Stimulated activated memory B cell treated with anti-CD40 and anti-IgM and Interleukin-4, amounts not matched to agents 10 μg/mL and 1 μg/mL and 100 μg/mL, for 72 hours (primary cell): Measurements from ENCODE around the gene SIGLEC1.

Source experiments
- ATAC-seq: fragments of 150-1000 bp; cut with Tn5 transposase; 2 replicates; pipeline ENCODE4 v1.10.0; 2021
- H3K27ac Mint-ChIP-seq: one replicate; pipeline ENCODE4 v1.8.0; 2022; ENCODE audit warnings: mild to moderate bottlenecking, mixed read lengths
- H3K27me3 Mint-ChIP-seq: one replicate; pipeline ENCODE4 v1.8.0; 2022; ENCODE audit warnings: mixed read lengths
- H3K36me3 Mint-ChIP-seq: one replicate; pipeline ENCODE4 v1.8.0; 2022; ENCODE audit warnings: mixed read lengths
- H3K4me1 Mint-ChIP-seq: one replicate; pipeline ENCODE4 v1.8.0; 2022; ENCODE audit warnings: mixed read lengths
- H3K4me3 Mint-ChIP-seq: one replicate; pipeline ENCODE4 v1.8.0; 2022; ENCODE audit warnings: mild to moderate bottlenecking, moderate library complexity, mixed read lengths
- H3K9me3 Mint-ChIP-seq: one replicate; pipeline ENCODE4 v1.8.0; 2022; ENCODE audit warnings: mixed read lengths

Gene SIGLEC1

GRCh38 chr20:3721912-3722311 is 9.5 kb upstream of the SIGLEC1 start:
- peaks cover 81% of the 10 kb centered on the region for H3K27me3 Mint-ChIP-seq
- ATAC-seq = no peak
- H3K27ac Mint-ChIP-seq = no peak overlapping the region
- H3K4me3 Mint-ChIP-seq = no peak overlapping the region
- H3K9me3 Mint-ChIP-seq = peaks cover 3% of the 10 kb centered on the region
- H3K4me1 Mint-ChIP-seq = no peaks in the 10 kb centered on the region
- H3K36me3 Mint-ChIP-seq = no peaks in the 10 kb centered on the region

DNA sequence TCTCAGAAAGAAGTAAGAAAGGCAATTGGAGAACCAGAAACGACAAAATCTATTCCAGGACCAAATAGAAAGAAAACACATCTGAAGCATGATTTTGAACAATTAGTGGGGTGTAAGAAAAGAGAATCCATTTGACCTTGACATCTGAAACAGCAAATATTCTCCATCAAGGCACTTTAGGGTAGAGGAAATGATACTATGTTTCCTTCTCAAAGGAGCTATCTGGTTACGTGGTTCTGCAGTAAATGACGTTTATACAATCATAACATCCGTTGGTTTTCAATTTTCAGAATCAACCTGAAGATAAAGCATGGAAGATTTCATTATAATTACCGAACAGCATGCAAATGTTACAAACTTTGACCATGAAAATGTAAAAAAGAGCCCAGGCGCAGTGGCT is 8.2 kb upstream of the SIGLEC1 start:
- no peak overlapping the region for H3K4me3 Mint-ChIP-seq
- no peaks in the 10 kb centered on the region for H3K4me1 Mint-ChIP-seq
- H3K27me3 Mint-ChIP-seq = peaks cover 84% of the 10 kb centered on the region
- no peaks in the 10 kb centered on the region for H3K36me3 Mint-ChIP-seq
- peaks cover 3% of the 10 kb centered on the region for H3K9me3 Mint-ChIP-seq
- ATAC-seq = no peak
- no peak overlapping the region for H3K27ac Mint-ChIP-seq

DNA sequence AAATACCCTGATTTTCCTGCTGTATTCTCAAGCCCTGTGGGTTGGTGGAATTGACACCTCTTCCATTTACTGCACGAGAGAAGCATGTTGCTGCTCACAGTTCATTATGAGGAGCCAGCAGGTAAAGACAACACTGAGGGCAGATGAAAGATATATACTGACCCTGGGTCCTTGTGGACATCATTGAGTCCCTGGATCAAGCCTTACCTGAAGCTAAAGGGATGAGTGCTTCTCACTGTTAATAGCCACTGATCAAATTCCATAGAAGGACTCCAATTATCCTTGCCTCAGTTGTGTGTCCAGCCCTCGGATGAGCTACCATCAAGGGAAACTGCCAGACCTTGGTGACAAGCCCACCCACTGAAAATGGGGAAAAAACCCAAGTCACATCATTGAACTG is 7.7 kb upstream of the SIGLEC1 start:
- no peak overlapping the region for H3K4me3 Mint-ChIP-seq
- ATAC-seq = no peak
- no peaks in the 10 kb centered on the region for H3K36me3 Mint-ChIP-seq
- no peak overlapping the region for H3K27ac Mint-ChIP-seq
- peaks cover 3% of the 10 kb centered on the region for H3K9me3 Mint-ChIP-seq
- no peaks in the 10 kb centered on the region for H3K4me1 Mint-ChIP-seq
- H3K27me3 Mint-ChIP-seq = peaks cover 84% of the 10 kb centered on the region

- Mint-ChIP-seq H3K9me3 (no peaks in the 10 kb centered on the region), H3K4me1 (no peaks in the 10 kb centered on the region), H3K27ac (no peak overlapping the region), H3K4me3 (no peak overlapping the region), H3K36me3 (no peaks in the 10 kb centered on the region), H3K27me3 (peaks cover 74% of the 10 kb centered on the region)
- ATAC-seq = no peak
These were observed 6.6 kb upstream of the SIGLEC1 start for GRCh38 chr20:3719046-3719445.

DNA sequence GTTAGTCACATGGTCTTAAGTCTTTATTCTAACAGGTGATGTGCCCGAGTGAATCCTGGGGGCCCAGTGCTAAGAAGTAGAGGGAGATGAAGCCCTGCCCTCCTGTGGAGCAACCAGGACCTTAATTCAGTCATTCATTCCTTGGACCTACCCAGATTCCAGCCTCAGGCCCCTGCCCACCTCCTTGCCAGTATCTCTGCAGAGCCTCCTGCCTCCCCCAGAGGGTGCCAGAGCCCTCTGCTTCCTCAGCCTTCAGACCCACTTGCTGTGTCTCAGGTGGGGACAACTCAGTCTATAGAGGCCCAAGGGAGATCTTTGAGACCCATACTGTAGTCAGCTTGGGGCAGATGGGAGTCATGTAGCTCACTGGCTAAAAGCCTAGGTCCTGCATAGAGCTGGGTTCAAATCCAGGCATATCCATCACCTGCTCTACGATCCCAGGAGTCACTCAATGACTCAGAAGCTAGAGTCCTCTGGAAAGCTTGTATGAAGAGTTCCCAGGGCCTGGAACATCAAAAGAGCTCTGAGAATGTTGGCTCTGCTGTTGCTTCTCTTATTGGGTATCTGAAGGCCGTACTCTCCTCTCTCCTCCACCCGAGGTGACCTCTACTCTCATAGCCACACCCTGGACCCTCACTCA is 3.9 kb upstream of the SIGLEC1 start:
- H3K4me1 Mint-ChIP-seq = peaks cover 8% of the 10 kb centered on the region
- H3K36me3 Mint-ChIP-seq = no peaks in the 10 kb centered on the region
- H3K4me3 Mint-ChIP-seq = no peak overlapping the region
- no peaks in the 10 kb centered on the region for H3K9me3 Mint-ChIP-seq
- H3K27ac Mint-ChIP-seq = no peak overlapping the region
- peaks cover 69% of the 10 kb centered on the region for H3K27me3 Mint-ChIP-seq
- ATAC-seq = peak; percentile 54

GRCh38 chr20:3714092-3714491 is 1.7 kb upstream of the SIGLEC1 start:
- Mint-ChIP-seq H3K4me1 (peaks cover 18% of the 10 kb centered on the region), H3K4me3 (no peak overlapping the region), H3K9me3 (no peaks in the 10 kb centered on the region), H3K36me3 (no peaks in the 10 kb centered on the region), H3K27ac (no peak overlapping the region), H3K27me3 (peaks cover 51% of the 10 kb centered on the region)
- no peak for ATAC-seq

GRCh38 chr20:3711484-3711941 is 887 bp downstream of the SIGLEC1 start:
- no peak for ATAC-seq
- H3K9me3 Mint-ChIP-seq = no peaks in the 10 kb centered on the region
- H3K36me3 Mint-ChIP-seq = no peaks in the 10 kb centered on the region
- no peak overlapping the region for H3K27ac Mint-ChIP-seq
- peaks cover 27% of the 10 kb centered on the region for H3K27me3 Mint-ChIP-seq
- H3K4me1 Mint-ChIP-seq = peaks cover 18% of the 10 kb centered on the region
- no peak overlapping the region for H3K4me3 Mint-ChIP-seq

DNA sequence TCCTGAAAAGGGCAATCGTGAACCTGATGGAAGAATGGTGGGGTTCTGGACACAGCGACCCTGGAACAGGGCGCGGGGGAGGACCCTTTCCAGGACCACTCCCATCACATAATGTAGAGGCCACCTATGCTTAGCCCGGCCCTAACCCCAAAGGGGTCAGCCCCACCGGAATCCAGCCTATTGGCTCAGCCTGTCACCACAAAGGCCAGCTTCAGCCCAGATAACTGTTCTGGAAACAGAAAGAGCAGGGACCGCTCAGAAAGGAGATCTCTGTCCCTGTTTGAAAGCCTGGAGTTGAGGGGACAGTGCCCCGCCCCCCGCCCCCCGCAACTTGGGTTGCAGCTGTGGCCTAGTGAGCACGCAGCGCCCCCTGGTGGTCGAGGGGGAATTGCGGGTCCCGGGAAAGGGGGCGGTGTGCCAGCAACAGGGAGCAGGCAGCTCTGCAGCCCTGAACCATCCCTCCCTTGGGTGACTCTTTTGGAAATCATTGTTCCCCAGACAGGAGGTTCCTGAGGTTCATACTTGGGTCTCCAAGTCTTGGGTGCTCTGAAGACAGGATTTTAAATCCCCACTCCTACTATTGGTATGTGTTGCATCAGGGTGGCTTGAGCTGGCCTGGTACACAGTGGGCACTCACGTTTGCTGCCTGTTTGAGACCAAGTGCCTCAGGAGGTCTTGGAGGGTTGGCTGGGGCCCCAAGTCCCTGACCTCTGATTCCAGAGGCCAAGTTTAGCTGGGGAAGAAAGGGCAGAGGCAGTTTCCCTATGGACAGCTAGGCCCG is 1.5 kb downstream of the SIGLEC1 start:
- no peaks in the 10 kb centered on the region for H3K36me3 Mint-ChIP-seq
- H3K9me3 Mint-ChIP-seq = no peaks in the 10 kb centered on the region
- H3K27ac Mint-ChIP-seq = no peak overlapping the region

GRCh38 chr20:3710011-3710466 is 2.4 kb downstream of the SIGLEC1 start:
- ATAC-seq = peak; percentile 28
- Mint-ChIP-seq H3K4me1 (peaks cover 18% of the 10 kb centered on the region), H3K36me3 (no peaks in the 10 kb centered on the region)

More for the DNA sequence above, 1.5 kb downstream of the SIGLEC1 start:
- peak; percentile 25 for ATAC-seq
- H3K27me3 Mint-ChIP-seq = peaks cover 28% of the 10 kb centered on the region
- no peak overlapping the region for H3K4me3 Mint-ChIP-seq
- H3K4me1 Mint-ChIP-seq = peaks cover 18% of the 10 kb centered on the region

DNA sequence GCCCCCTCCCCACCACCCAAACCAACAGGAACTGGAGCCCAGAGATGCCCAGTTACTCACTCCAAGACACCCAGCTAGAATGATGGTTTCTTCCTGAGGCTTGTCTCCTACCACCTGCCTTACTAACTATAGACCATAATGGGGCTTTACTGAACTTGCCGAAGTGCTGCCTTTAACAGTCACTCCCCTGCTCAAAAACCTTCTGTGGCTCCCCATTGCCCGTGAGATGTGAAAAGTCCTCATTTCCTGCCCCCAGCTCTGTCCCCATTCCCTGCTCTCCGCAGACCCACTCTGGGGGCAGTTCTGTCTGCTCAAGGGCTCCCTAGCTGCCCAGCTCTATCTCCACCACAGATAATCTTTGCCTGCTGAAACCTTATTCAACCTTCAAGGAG is 4.9 kb downstream of the SIGLEC1 start:
- no peak for ATAC-seq
- Mint-ChIP-seq H3K27me3 (peaks cover 46% of the 10 kb centered on the region), H3K4me1 (peaks cover 18% of the 10 kb centered on the region), H3K36me3 (no peaks in the 10 kb centered on the region), H3K9me3 (no peaks in the 10 kb centered on the region), H3K4me3 (no peak overlapping the region), H3K27ac (no peak overlapping the region)

More at GRCh38 chr20:3710011-3710466, 2.4 kb downstream of the SIGLEC1 start:
- no peaks in the 10 kb centered on the region for H3K9me3 Mint-ChIP-seq
- no peak overlapping the region for H3K27ac Mint-ChIP-seq
- H3K4me3 Mint-ChIP-seq = no peak overlapping the region
- peaks cover 37% of the 10 kb centered on the region for H3K27me3 Mint-ChIP-seq

GRCh38 chr20:3706774-3707507 is 5.5 kb downstream of the SIGLEC1 start:
- H3K9me3 Mint-ChIP-seq = no peaks in the 10 kb centered on the region
- peaks cover 41% of the 10 kb centered on the region for H3K27me3 Mint-ChIP-seq
- H3K36me3 Mint-ChIP-seq = no peaks in the 10 kb centered on the region
- H3K27ac Mint-ChIP-seq = no peak overlapping the region
- no peak overlapping the region for H3K4me3 Mint-ChIP-seq
- peaks cover 17% of the 10 kb centered on the region for H3K4me1 Mint-ChIP-seq
- ATAC-seq = no peak

- Mint-ChIP-seq H3K9me3 (no peaks in the 10 kb centered on the region), H3K4me3 (no peak overlapping the region), H3K27me3 (peaks cover 33% of the 10 kb centered on the region), H3K36me3 (no peaks in the 10 kb centered on the region), H3K4me1 (peaks cover 9% of the 10 kb centered on the region), H3K27ac (no peak overlapping the region)
- no peak for ATAC-seq
These were observed 6.2 kb downstream of the SIGLEC1 start for GRCh38 chr20:3705970-3706739.

GRCh38 chr20:3705491-3705969 is 6.9 kb downstream of the SIGLEC1 start:
- Mint-ChIP-seq H3K27ac (no peak overlapping the region), H3K27me3 (peaks cover 30% of the 10 kb centered on the region), H3K36me3 (no peaks in the 10 kb centered on the region), H3K9me3 (no peaks in the 10 kb centered on the region), H3K4me3 (no peak overlapping the region), H3K4me1 (peaks cover 8% of the 10 kb centered on the region)
- no peak for ATAC-seq

DNA sequence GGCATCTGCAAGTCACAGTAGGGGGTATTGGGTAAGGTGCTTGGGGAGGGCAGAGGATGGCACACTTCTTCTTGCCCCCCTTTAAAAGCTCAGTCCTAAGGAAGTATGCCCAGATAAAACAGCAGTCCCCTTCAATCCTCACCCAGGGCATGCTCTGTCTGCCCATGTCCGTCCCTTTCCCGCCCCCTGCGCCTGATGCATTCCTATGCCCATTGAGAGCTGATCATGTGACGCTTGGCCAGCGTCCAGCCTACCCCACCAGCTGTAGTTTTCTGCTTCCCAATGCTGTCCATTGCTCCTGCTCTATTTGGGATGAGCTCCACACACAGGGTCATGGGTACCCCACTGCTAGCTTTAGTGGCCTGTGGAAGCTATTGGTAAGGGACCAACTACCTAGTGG is 8.3 kb downstream of the SIGLEC1 start:
- H3K27me3 Mint-ChIP-seq = peaks cover 30% of the 10 kb centered on the region
- ATAC-seq = no peak
- no peaks in the 10 kb centered on the region for H3K36me3 Mint-ChIP-seq
- no peak overlapping the region for H3K27ac Mint-ChIP-seq
- H3K4me1 Mint-ChIP-seq = no peaks in the 10 kb centered on the region
- H3K9me3 Mint-ChIP-seq = no peaks in the 10 kb centered on the region
- H3K4me3 Mint-ChIP-seq = no peak overlapping the region
